NAMALWA (cell line): ENCODE data around the gene ZNF544.
"Not testable (repeated sequence)": the region's sequence is repeated elsewhere in the genome, so short reads cannot be mapped to it uniquely, and the experiment has no call there.

Experiments used
- DNase-seq: peaks from one replicate; pipeline ENCODE4 v3.0.0-alpha.2; 2015; ENCODE audit warnings: low spot score

Gene ZNF544

GRCh38 chr19:58252102-58252685 is 23.5 kb downstream of the ZNF544 start:
- no peak for DNase-seq

DNA sequence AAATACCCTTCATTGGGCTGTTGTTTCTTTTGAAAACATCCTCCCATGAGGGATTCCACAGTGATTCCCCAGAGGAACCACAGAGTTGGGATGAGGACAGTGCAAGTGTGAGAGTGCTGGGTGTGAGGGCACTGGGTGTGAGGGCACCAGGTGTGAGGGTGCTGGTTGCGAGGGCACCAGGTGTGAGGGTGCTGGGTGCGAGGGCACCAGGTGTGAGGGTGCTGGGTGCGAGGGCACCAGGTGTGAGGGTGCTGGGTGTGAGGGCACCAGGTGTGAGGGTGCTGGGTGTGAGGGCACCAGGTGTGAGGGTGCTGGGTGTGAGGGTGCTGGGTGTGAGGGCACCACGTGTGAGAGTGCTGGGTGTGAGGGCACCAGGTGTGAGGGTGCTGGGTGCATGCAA is 29.5 kb downstream of the ZNF544 start:
- not testable (repeated sequence) for DNase-seq

DNA sequence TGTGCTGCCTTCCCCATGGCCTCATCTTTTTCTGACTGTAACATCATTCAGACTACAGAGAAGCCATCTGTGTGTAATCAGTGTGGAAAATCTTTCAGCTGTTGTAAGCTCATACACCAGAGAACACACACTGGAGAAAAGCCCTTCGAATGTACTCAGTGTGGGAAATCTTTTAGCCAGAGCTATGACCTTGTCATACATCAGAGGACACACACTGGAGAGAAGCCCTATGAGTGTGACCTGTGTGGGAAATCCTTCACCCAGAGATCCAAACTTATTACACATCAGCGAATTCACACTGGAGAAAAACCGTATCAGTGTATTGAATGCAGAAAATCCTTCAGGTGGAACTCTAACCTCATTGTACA is 32.9 kb downstream of the ZNF544 start:
- no peak for DNase-seq

DNA sequence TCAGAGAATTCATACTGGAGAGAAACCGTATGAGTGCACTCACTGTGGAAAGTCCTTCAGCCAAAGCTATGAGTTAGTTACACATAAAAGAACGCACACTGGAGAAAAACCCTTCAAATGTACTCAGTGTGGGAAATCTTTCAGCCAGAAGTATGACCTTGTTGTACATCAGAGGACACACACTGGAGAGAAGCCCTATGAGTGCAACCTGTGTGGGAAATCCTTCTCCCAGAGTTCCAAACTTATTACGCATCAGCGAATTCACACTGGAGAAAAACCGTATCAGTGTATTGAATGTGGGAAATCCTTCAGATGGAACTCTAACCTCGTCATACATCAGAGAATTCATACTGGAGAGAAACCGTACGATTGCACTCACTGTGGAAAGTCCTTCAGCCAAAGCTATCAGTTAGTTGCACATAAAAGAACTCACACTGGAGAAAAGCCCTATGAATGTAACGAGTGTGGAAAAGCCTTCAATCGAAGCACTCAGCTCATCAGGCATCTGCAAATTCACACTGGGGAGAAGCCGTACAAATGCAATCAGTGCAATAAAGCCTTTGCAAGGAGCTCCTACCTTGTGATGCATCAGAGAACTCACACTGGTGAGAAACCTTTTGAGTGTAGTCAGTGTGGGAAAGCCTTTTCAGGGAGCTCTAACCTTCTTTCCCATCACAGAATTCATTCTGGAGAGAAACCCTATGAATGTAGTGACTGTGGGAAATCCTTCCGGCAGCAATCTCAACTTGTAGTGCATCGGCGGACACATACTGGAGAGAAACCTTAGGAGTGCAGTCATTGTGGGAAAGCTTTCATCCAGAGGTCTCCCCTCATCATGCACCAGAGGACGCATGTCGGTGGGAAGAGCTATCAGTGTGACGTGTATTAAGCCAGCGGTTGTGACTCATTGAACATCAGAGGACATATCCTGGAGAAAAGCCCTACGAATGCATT is 33.5 kb downstream of the ZNF544 start:
- peak; percentile 25 for DNase-seq

DNA sequence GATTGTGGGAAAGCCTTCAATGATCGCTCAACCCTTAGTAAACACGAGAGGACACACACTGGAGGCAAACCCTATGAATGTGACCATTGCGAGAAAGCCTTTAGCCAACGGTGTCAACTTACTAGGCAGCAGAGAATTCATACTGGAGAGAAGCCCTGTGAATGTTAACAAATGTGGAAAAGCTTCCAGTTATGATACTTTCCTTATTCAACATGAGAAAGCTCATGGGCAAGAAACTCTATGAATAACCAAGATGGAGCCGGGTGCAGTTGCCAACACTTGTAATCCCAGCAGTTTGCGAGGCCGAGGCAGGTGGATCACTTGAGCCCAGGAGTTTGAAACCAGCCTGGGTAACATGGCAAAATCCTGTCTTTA is 34.2 kb downstream of the ZNF544 start:
- no peak for DNase-seq

- no peak for DNase-seq
Measured at GRCh38 chr19:58265100-58265499, 36.4 kb downstream of the ZNF544 start.

- DNase-seq, result no peak
Measured at GRCh38 chr19:58268344-58268743, 39.6 kb downstream of the ZNF544 start.

DNA sequence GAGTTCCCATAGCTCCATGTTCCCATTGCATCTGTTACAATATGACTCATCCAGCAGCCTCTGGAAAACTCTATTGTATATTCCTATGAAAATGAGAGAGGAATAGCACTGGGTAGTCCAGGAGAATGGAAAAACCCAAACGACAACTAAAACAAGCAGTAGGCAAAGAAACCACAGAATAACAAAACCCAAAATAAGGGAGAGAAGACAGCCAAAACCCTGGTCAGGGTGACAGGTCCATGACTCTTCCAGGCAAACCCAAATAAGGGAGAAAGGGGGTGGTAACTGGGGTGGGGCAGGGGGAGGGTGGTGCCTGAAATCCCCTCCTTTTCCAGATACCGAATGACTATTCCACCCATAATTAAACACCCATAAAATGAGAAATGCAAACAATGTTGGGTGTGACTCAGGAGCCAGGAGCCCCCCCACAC is 46.1 kb downstream of the ZNF544 start:
- DNase-seq, result no peak

DNA sequence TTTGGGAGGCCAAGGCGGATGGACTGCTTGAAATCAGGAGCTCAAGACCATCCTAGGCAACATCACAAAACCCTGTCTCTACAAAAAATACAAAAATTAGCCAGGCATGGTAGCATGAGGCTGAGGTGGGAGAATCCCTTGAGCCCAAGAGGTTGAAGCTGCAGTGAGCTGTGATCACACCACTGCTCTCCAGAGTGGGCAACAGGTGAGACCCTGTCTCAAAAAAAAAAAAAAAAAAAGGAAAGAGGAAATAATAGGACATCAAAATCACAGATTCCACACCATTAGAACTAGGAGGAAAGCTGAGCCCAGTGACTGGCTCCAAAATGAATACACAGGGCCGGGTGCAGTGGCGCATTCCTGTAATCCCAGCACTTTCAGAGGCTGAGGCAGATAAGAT is 46.9 kb downstream of the ZNF544 start:
- no peak for DNase-seq

DNA sequence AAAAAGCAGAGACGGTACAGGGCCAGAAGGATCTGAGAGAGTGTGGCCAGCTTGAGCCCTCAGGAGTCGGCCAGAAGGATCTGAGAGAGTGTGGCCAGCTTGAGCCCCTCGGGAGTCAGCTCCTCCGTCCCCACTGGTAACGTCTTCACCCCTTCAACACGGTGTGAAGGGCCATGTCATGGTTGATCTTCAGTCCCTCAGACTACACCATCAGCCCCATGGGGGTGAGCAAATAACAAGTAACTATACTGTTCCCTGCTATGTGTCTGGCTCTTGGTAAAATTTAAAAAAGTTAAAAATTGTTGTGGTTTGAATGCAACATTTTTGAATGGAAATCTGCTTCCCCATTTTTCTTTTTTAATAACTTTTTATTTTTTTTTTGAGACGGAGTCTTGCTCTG is 48.5 kb downstream of the ZNF544 start:
- DNase-seq, result no peak

GRCh38 chr19:58277748-58278540 is 49.2 kb downstream of the ZNF544 start:
- no peak for DNase-seq

- DNase-seq, result peak; percentile 99
Measured at GRCh38 chr19:58278541-58279041, 49.9 kb downstream of the ZNF544 start, which contains the start of gene ZNF8. Gene ZNF8, plus strand, starts transcription at chr19:58278955. Its CDS starts 127 bp downstream, at chr19:58279082.

DNA sequence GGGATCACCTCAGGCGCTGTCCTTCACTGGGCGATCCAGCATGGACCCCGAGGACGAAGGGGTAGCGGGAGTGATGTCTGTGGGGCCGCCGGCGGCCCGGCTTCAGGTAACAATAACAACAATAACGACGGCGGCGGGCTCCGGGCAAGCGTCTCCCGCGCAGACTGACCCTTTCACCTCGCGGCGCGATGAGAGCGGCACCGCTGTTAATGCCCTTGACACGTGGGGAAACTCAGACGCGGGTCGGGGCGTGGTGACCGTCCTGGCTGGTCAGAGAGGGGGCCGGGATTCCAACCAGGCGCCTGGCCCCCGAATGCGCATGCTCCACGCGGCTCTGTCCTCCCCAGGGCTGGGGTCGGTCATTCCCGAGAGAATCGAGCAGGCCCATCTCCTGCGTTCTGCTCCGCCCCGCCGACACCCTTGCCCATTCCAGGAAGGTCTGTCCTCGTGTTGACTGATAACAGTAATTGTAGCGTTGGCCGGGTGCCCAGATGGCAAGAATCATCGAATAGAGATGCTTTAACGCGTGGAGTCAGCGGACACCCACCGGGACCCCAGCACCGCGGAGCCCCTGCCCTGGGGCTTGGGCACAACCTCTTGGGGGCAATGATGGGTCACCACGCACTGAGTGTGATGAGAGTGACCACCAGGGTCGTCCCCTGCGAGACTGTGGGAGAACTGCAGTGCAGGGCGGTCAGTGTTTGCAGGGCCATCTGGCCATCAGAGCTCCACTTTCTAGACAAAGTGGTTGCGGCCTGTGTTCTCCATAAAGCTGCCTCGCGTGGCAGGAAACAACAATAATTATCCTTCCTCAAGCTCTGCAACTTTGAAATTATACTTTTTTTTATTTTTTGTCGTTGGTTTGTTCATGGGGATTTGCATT is 50.6 kb downstream of the ZNF544 start:
- DNase-seq, result peak; percentile 39

DNA sequence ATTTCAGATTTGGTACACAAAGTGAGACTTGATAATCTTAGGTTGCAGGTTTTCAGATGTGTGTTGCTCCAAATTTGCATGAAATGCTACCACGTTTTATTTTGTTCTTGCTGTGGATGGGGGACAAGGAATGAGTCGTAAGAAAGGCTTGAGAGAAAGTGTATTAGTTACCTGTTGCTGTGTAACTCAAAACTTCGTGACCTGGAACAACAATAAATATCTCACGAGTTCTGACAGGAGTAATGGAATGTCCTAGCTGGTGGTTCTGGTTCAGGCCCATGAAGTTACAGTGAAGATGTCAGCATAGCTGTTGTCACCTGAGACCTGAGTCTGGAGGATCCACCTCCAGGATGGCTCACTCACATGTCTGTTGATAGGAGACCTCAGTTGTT is 51.2 kb downstream of the ZNF544 start:
- DNase-seq, result no peak

- no peak for DNase-seq
Measured at GRCh38 chr19:58284199-58284598, 55.5 kb downstream of the ZNF544 start.

GRCh38 chr19:58291943-58292342 is 63.2 kb downstream of the ZNF544 start:
- no peak for DNase-seq

- no peak for DNase-seq
Measured at GRCh38 chr19:58294743-58295374, 66.1 kb downstream of the ZNF544 start.

- DNase-seq, result no peak
Measured at GRCh38 chr19:58296104-58296503, 67.4 kb downstream of the ZNF544 start.

- no peak for DNase-seq
Measured at GRCh38 chr19:58300620-58301019, 71.9 kb downstream of the ZNF544 start.

- DNase-seq, result no peak
Measured at GRCh38 chr19:58304255-58304654, 75.5 kb downstream of the ZNF544 start.

DNA sequence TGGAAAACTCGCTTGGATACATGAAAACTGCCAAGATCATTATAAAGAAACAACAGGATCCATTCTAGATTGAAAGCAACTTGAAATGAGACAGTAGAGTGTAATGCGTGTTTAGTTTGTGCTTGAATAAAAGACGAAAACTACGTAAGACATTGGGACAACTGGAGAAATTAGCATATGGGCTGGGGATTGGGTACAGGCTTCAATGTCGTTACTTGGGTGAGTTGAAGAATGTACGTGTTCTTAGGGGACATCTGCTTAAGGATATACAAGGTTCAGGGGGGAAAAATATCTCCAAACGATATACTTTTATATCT is 76.0 kb downstream of the ZNF544 start:
- DNase-seq, result no peak
